ENCODE data around the gene ZBTB7C.

The ZBTB7C gene

GRCh38 chr18:48077291-48077690 lies 331.9 kb downstream of the ZBTB7C start:
- no peak for DNase-seq (ENCODE audit: insufficient read length, low spot score)
- no peak for FAIRE-seq

GRCh38 chr18:48076461-48076860 lies 332.7 kb downstream of the ZBTB7C start:
- no peak for FAIRE-seq
- no peak for DNase-seq (ENCODE audit: insufficient read length, low spot score)

GRCh38 chr18:48075707-48076093 lies 333.5 kb downstream of the ZBTB7C start:
- DNase-seq (ENCODE audit: insufficient read length, low spot score) = no peak
- FAIRE-seq = no peak

GRCh38 chr18:48074929-48075706 lies 334.1 kb downstream of the ZBTB7C start:
- DNase-seq (ENCODE audit: insufficient read length, low spot score) (no peak), FAIRE-seq (no peak)

- FAIRE-seq (no peak), DNase-seq (ENCODE audit: insufficient read length, low spot score) (no peak)
Observed at GRCh38 chr18:48073211-48073930, 335.8 kb downstream of the ZBTB7C start.

- FAIRE-seq (no peak), DNase-seq (ENCODE audit: insufficient read length, low spot score) (no peak)
Observed at GRCh38 chr18:48072428-48073204, 336.6 kb downstream of the ZBTB7C start.

- no peak for DNase-seq (ENCODE audit: insufficient read length, low spot score)
- no peak for FAIRE-seq
Observed at GRCh38 chr18:48068916-48069445, 340.2 kb downstream of the ZBTB7C start.

- FAIRE-seq (no peak), DNase-seq (ENCODE audit: insufficient read length, low spot score) (no peak)
Observed at GRCh38 chr18:48066225-48066652, 342.9 kb downstream of the ZBTB7C start.

GRCh38 chr18:48065601-48065995 lies 343.6 kb downstream of the ZBTB7C start:
- DNase-seq (ENCODE audit: insufficient read length, low spot score) = no peak

GRCh38 chr18:48064978-48065600 lies 344.1 kb downstream of the ZBTB7C start:
- DNase-seq (ENCODE audit: insufficient read length, low spot score) = no peak
- no peak for FAIRE-seq

More at GRCh38 chr18:48065601-48065995, 343.6 kb downstream of the ZBTB7C start:
- no peak for FAIRE-seq

GRCh38 chr18:48061781-48062570 lies 347.2 kb downstream of the ZBTB7C start:
- DNase-seq (ENCODE audit: insufficient read length, low spot score) = no peak
- FAIRE-seq = no peak

- no peak for FAIRE-seq
- no peak for DNase-seq (ENCODE audit: insufficient read length, low spot score)
Observed at GRCh38 chr18:48060970-48061369, 348.2 kb downstream of the ZBTB7C start.

- no peak for FAIRE-seq
- DNase-seq (ENCODE audit: insufficient read length, low spot score) = no peak
Observed at GRCh38 chr18:48060346-48060745, 348.8 kb downstream of the ZBTB7C start.

GRCh38 chr18:48059455-48060010 lies 349.6 kb downstream of the ZBTB7C start:
- DNase-seq (ENCODE audit: insufficient read length, low spot score) (no peak), FAIRE-seq (no peak)

GRCh38 chr18:48058486-48058885 lies 350.7 kb downstream of the ZBTB7C start:
- no peak for DNase-seq (ENCODE audit: insufficient read length, low spot score)
- no peak for FAIRE-seq

- DNase-seq (ENCODE audit: insufficient read length, low spot score) (no peak), FAIRE-seq (no peak)
Observed at GRCh38 chr18:48057018-48057417, 352.2 kb downstream of the ZBTB7C start.

- FAIRE-seq = no peak
- DNase-seq (ENCODE audit: insufficient read length, low spot score) = no peak
Observed at GRCh38 chr18:48055351-48055750, 353.8 kb downstream of the ZBTB7C start.

GRCh38 chr18:48053881-48054816 lies 355.0 kb downstream of the ZBTB7C start:
- DNase-seq (ENCODE audit: insufficient read length, low spot score) (no peak), FAIRE-seq (no peak)
